ENCODE data around the gene JUND.

DNA sequence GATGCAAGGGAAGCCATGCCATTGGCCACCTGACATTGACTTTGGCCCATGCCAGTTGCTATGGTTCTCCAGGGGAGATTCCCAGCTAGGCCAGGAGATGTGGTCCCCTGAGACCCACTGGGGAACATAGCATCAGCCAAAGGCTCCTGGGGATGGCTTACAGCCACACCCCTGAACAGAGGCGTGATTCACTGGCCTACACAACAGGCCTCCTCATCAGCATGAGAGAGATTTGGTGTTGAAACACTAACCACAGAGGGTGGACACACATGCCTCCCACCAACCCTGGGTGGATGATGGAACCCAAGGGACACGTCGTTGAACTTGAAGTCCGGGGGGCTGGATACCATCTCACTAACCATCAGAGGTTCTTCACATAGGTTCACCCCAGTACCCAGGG lies 21.5 kb downstream of the JUND start:
- TF ChIP-seq, protein P1, sequence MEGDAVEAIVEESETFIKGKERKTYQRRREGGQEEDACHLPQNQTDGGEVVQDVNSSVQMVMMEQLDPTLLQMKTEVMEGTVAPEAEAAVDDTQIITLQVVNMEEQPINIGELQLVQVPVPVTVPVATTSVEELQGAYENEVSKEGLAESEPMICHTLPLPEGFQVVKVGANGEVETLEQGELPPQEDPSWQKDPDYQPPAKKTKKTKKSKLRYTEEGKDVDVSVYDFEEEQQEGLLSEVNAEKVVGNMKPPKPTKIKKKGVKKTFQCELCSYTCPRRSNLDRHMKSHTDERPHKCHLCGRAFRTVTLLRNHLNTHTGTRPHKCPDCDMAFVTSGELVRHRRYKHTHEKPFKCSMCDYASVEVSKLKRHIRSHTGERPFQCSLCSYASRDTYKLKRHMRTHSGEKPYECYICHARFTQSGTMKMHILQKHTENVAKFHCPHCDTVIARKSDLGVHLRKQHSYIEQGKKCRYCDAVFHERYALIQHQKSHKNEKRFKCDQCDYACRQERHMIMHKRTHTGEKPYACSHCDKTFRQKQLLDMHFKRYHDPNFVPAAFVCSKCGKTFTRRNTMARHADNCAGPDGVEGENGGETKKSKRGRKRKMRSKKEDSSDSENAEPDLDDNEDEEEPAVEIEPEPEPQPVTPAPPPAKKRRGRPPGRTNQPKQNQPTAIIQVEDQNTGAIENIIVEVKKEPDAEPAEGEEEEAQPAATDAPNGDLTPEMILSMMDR (IDR thresholded peaks at IDR 0.05) = no peak
- no peak for TF ChIP-seq POLR2A (IDR thresholded peaks at IDR 0.05)
